NK-92 treated with Interleukin-12 subunit alpha and Interleukin-12 subunit beta, amount 100 ng/mL, for 24 hours (cell line): ENCODE data around the gene FBXL22.
A peak's percentile ranks its signal among the peaks of the same experiment; 100 is the strongest.

Source experiments
- DNase-seq: peaks from one replicate; lab custom pipeline; 2025; lab: John Stamatoyannopoulos, UW

Gene FBXL22

DNA sequence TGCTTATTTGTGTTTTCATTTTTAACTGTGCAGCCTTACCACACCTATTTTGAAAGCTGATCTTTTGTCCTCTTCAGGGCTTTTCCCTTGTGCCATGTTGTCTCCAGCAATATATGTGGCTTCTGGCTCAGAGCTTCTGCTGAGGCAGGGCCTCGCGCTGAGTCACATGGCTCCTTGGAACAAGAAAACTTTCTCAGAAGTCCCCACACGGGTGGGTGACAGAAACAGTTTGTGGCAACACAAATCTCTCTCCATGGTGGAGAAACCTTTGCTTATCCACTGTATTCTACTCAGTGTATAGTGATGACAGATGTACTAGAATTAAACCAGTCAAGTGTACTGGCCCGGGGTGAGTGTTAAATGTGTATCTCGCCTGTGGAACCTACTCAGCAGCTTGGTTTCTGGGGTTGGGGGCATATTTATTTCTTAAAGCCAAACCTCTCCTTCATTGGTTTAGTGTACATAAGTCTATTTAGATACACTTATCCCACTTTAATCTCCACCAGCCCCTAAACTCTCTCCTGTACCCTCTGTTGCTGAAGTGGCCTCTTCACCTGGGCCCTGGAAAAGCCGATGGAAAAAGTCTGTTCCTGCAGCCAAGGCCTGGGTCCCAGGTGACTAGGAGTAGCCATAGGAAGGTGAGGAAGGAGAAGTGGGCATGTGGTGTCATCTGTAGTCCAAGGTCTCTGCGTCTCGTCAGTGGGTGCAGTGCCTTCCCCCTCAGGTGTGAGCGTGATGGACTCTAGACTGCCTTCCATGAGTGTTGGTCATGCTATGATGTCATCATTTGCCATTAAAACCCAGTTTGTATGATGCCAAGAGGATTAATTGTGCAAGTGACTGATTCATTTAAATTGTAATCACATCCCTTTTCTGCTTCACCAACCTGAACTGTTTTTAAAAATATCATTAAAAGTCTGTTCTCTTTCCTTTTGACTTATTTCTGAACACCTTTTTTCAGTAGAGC is 3.2 kb upstream of the FBXL22 start:
- DNase-seq: no peak

DNA sequence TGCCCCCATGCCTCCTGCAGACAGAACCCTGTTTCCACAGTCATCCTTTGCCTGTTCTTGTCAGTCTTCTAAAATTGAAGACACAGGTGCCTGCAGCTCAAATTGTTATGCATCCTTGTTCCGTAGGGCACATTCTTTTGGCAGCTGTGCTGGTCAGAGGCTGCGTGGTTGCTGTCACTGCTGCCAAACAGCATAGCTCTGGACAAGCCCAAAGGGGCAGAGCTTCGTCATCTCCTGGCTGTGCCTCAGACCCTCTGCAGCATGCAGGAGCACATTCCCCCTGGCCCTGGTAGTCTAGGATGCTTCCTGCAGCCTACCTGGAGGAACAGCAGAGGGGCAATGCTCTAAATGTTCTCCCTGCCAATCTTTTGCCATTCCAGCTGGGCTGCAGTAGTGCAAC is 2.1 kb upstream of the FBXL22 start:
- no peak for DNase-seq

DNA sequence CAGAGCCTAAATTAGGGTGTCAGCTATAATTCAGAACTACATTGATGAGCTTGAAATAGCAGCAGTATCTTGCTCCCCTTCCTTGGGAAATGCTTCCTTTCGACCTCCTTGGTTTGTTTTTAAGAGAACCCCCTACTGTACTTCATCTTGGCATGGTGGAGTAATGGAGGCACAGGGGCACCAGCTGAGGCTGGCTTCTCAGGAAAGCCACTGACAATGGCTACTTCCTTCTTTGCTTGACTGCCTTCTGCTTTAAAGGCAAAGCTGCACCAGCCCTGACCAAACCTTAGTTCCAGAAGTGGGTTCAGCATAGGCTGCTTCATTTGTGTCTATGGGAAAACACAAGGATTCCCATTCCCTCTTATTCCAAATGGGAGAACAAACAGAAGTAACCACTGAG is 1.5 kb upstream of the FBXL22 start:
- no peak for DNase-seq

DNA sequence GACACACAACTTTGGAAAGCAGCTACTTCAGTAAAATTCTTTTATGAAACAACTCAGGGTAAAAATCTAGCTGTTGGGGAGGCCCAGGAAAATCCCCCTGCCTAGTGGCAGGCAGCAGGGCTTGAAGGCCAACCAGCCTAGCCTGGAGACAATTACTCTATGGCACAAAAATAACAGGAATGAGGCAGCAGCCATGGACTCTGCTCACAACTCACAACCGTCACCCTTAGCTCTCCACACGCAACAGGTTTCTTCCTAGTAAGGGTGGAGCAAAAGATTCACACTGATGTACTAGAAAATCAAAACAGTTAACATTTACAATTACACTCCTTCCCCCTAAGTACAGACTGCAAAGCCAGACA is 530 bp upstream of the FBXL22 start:
- no peak for DNase-seq

DNA sequence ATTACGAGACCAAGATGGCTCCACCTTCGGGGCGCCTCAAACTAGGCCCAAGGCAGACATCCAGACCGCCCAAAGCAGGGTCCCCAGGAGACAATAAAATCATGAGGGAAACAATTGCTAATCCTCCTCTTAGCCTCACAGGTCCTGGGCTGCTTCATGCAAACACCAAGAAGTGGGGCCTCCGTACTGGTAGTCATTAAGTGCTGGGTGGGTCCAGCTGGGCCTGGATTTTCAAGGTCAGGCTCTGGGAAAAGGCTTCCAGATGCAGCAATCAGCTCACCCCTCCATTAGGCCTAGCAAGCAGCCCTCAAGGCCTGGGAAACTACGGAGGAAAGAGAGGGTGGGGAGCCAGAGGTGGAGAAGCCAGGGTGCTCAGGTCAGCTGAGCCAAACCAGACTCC is 634 bp downstream of the FBXL22 start:
- no peak for DNase-seq

DNA sequence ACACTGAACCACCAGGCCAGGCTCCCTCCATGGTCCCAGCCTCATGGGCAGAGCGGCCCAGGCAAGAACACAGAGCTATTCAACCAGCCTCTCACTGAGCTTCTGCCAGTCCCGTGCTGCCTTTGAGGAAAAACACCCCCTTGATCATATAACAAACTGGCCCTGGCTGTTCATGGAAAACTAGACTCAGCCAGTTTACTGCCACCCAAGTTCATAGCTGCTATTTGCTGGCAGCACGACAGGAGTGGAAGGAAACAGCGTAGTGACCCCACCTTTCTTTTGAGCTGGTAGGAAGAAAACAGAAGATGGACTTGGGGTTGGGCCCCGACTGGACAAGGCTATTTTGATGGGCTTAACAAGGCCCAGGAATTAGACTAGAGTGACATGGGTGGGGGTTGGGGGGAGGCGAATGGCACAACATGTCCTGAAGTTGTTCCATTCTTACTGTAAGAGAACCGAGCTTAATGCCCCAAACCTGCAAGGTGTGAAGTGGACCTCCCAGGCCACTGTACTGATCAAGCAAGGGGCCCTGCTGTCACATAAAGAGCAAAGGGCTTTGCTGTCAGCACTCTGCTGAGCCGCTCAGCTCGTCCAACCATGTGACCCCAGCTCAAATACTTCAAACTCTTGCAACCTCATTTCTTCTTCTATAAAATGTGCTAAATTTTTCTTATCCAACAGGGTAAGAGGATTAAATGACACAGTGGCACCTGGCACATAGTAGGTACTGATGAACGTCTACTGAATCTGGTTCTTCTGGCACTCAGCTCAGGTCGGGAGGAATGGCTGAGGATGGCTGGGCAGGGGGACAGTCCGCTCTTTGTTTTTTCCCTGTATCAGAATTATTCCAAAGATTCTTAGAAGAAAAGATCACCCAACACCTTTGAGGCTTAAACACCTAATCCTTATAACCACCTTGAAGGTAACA is 1.6 kb downstream of the FBXL22 start:
- DNase-seq: no peak

DNA sequence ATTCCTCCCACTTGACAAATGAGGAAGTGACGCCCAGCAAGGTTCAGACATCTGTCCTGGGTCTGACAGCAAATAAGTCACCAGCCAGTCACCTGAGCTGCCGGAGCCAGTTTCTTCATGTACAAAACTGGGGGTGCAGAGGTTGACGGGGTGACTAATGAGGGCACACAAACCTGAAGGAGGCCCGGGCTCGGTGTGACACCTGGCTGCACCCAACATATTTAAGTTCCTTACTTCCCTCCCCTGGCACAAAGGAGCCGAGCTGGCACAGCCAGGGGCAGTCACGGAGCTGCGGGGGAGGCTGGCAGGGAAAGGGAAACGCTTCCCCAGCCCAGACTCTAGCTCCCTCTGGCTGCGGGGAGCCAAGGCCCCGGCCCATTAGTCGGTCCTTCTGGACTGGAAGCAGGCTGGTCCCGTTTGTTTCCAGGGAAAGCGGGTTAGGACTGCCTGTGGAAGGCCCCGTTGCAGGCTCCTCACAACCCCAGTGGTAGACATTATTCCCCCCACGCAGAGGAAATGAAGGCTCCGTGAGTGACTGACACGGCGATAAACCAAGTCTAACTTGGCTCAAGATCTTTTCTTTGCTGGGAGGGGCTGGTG is 2.3 kb downstream of the FBXL22 start:
- no peak for DNase-seq

DNA sequence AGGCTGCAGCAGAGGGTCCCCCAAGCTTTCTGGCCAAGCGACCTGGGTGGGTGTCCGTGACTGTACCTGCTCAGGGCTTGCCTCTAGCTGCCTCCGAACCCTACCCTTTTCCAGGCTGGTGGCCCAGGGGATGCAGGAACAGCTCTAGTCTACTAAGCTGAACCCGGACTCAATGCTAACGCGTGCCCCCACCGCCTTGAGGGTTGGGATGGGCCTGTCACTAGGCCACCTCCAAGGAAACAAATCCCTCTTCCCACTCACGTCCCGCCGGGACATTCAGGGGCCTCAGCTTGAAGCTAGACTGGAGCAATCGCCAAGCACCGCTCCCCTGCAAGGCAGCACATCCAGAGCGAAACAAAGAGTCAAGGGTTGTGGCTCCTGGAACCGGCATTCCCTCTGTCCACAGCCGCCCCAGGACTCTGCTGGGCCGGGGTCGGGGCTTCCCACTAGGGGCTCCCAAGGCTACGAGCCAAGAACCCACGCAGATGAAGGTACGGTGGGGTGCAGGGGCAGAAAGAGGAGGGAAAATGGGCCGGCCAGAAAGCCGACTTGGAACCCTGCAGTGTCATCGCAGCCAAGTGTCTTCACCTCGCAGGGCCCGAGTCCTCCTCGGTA is 2.9 kb downstream of the FBXL22 start:
- no peak for DNase-seq

DNA sequence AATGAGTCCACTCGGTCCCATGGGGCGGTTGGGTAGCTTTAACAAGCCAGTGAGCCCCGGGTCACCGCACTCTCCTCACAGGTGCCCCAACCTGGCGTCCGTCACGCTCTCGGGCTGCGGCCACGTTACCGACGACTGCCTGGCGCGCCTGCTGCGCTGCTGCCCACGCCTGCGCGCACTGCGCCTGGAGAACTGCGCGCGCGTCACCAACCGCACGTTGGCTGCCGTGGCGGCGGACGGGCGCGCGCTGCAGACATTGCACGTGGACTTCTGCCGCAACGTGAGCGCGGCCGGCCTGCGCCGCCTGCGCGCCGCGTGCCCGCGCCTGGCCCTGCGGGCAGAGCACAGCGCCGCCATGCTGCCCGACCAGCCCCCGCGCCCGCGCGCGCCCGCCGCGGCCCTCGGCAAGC is 3.4 kb downstream of the FBXL22 start:
- peak; percentile 89 for DNase-seq

DNA sequence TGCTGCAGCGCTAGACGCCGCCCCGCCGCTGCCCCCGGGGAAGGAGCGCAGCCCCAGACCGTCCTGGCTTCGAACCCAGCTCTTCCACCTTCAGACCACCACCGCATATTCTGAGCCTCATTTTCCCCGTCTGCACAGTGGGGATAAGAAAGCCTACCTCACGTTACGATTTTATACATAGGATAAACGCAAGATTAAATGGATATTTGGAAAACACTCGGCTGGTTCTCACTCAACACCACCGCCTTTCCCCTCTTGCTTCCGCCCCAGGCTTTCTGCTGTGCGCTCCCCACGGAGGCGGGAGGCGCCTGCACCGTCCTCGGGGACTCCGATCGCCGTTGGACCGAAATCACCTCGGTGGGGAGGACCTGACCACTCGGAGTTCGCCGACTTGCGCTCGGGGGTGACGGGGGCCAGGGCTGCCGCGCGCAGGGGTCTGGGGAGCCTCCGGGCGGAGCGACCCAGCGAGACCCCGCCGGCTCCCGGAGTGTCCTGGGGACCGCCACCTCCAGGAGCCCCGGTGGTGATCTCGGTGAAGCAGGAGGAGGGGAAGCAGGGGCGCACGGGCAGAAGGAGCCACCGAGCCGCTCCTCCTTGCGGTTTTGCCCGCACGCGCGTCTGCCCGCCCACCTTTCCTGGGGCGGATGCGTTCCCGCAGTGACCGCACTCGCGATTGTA is 4.0 kb downstream of the FBXL22 start:
- peak; percentile 50 for DNase-seq

DNA sequence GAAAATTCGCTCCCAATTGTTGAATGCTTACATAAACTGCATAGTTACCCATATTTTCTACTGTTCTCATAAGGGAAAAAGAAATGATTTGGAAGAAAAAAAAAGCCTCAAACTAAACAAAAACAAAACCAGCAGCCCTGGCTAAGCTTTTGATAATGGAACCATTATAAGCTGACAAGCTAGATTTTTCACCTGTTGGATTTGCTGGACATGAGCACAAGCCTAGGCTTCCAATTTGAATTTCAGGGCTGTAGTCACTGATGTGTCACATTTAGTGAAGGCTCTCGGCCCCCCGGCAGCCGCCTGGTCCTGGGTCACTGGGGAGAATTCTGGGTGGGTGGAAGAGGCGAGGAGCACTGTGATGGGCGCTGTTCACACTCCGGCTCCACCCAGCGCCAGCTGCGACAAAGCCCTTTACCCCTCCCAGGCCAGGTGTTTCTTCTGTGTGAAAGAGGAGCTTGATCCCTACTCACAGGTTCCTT is 4.6 kb downstream of the FBXL22 start:
- DNase-seq: no peak

DNA sequence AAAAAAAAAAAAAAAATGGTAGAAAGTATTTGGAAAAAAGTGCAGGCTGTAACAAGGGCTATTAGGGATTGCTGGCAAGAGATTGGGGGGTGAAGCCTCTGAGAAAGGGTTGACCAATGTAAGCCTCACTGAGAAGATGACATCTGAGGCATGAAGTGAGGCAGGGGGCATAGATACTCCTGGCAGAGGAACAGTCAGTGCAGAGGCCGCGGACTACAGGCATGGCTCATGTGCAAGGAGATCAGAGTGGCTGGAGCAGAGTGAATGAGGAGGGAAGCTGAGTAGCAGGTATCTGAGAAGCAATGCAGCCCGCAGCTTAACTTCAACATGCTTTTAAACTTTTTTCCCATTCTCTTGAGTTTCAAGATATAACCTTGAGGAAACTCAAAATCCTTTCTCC is 5.4 kb downstream of the FBXL22 start:
- DNase-seq: no peak

DNA sequence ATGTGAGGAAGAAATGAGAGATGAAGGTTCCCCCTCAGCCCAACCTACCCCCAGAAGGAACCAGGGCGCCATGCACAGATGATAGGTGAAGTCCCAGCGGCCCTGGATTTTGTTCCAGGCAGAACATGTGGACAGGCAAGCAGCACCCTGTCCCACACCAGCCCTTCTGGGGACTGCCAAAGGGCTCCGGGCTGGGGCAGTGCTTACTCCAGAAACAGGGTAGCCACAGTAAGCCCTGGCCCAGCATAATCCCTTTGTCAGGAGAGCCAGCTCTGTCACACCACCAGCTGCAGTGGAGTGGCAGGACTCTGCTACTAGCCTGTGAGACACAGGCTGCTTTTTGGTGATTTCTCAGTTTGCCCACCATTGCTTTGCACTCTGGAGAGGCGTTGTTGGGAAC is 6.3 kb downstream of the FBXL22 start:
- DNase-seq: no peak

DNA sequence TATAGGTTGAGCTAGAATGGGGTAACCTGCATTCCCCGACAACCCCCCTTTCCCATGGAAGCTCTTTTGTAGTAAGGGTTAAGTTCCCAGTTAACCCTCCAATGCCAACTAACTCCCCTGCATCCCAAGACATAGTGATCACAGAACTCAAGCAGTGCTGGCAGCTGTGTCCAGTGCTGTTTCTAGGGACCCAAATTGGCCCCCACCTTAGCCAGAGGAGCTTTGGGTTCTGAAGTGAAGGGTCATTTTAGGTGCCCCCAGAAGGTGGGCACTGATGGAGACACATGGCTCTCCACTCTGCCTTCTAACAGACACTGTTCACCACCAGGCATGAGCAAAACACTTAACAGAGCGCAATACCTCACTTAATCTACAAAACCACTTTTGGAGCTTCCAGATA is 7.1 kb downstream of the FBXL22 start:
- DNase-seq: no peak

DNA sequence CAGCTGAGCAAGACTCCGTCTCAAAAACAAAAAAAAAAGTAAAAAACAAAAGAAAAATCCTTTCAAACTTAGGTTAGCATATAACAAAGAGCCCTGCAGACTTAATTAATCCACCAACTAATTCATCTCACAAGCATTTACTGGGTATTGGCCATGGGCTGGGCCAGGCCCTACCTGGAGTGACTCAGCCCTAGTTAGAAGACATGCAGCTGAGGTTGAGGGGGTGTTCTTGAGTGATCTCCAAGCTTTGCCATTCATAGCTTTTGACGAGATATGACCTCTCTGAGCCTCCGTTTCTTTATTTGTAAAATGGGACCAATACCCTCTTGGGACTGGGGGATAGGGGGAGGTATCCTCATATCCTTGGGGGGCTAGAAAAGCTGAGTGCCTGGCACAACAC is 7.8 kb downstream of the FBXL22 start:
- DNase-seq: no peak

DNA sequence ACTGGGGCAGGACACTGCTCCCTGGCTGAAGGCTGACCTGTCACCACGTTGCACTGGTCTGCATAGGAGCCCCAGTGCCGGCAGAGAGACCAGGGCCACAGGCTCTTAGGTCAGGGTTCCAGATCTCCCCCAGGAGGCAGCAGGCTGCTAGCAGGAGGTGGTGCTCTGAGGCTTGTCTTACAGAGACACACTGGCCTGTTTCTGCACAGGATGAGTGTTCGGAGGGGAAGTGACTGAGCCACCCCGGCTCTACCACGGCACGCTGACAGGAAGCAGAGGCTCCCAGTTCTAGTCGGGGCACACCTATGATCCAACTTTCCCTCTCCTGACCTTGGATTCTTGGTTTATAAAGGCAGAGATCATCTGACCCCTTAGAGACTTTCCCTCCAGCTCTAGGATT is 8.6 kb downstream of the FBXL22 start:
- DNase-seq: no peak

DNA sequence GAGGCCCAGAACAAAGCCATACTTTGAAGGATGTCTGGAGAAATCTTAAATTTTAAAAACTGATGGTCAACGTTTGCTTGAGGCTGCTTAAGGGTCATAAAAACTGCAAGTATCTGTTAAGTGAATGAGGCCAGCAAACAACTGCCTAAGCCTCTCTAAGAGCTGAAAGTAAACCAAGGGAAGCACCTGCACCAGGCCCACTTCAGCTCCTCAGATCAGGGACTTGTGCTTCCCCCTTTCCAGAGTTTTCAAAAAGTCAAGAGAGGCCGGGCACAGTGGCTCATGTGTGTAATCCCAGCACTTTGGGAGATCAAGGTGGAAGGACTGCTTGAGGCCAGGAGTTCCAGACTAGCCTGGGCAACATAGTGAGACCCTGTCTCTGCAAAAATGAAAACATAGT is 9.1 kb downstream of the FBXL22 start:
- no peak for DNase-seq

DNA sequence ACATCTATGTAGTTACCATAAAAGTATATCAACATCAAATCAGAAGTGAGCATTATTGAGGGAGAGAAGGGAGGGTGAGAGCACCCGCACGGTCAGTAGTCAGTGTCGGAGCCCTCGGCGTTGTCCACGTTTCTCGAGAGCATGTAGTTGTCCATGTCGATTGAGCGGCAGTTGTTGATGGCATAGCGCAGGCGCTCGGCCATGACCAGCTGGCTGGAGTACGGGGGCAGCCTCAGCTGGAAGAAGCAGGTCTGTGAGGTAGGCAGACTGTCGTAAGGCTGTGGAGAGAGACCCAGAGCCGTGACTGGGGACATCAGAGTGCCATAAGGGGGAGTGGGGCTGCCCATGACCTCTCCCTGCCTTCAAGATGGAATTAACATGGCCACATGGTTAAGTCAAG is 11.8 kb downstream of the FBXL22 start:
- no peak for DNase-seq

DNA sequence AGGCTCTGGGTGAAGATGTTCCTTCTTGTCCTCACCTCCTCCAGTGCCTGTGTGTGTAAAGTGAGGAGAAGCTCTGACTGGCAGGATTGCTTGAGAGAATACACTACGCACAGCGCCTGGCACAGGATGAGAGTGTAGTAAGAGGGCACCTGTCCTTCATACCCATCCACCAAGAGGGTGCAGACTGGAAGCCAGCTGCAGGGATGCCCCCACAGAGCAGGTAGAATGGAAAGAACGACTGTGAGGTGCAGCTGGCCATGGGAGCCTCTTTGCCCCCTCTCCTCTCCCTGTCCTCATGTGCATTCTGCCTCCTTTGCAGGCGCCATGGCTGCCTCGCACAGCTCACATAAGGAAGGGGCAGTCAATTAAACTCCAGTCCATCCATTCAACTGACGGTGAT is 12.3 kb downstream of the FBXL22 start:
- DNase-seq: no peak

DNA sequence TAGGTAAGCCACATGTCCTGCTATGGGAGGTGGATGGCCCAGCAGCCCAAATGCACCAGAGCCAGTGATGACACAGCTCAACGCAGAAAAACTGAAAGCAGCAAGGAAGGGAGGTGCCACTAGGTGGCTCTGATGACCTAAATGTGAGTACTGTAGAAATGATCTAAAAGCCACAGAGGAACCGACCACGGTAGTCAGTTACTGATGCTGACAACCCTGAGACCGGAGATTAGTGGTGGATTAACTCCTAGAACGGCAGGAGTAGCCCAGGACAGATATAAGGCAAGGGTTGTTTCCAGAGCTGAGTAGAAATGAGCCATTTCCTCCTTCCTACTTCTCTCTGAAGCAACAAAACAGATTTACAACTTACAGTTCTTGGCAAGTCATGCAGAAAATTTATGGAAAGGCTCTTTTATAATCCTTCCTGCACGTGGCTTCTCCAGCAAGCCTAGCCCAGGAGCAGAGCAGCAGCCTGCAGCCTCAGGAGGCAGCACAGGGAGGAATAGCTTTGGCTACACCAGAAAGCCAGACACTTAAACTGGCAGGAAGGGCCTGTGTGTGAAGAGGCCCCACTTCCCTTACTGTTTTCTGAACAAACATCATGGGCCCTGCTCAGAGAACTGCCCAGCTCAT is 13.1 kb downstream of the FBXL22 start:
- DNase-seq: peak; percentile 57

DNA sequence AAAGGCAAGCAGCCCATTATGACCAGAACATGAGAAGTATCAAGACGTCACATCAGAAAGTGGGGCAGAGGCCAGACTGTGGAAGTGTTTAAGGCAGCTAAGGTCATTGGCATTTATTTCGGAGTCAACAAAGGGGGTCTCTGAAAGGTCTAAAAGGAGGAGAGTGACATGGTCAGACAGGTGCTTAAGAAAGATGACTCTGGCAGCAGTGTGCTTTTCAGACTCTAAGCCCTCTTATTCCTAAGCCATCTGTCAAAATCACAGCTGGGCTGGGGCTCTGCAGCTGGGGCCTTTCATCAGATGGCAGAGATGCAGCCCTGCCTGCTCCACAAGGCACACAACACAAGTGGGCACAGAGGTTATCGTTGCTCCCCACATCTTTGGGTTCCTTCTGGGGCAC is 14.0 kb downstream of the FBXL22 start:
- no peak for DNase-seq
